HG03439 (cell line): ENCODE measurements around the gene AQP5.
"Not testable (repeated sequence)": the region's sequence is repeated elsewhere in the genome, so short reads cannot be mapped to it uniquely, and the experiment has no call there.

Experiments used
- ATAC-seq: cut with Tn5 transposase; IDR thresholded peaks from one replicate; pipeline ENCODE4 v1.9.1; 2021; ENCODE audit warnings: mild to moderate bottlenecking, moderate library complexity; ENCODE audit not compliant: unreplicated experiment

Gene AQP5

DNA sequence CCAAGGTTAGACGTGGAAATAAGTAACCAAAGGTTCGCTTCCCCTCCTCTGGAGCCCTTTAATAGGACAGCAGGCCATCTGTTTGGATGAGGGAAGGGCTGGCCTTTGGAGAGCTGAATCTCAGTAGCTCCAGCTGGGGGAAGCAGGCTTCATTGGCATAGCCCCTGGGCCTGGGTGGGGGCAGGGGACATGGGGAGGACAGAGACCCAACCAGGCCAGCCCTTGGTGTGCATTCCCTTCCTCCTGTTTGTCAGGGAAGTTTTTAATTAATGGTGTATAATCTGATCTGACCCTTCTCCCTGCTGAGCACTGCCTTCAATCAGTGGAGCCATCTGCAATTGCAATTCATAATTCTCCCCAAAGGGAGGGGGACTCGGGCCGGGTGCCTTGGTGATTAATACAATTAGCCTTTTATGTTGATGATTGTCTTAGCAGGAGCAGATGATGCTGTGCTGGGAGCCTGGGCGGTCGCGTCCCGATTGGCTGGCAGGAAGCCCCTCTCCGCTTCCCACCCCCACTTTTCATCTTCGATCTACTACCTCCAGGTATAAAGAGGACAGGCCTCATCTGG lies 17.4 kb downstream of the AQP5 start:
- ATAC-seq: no peak

DNA sequence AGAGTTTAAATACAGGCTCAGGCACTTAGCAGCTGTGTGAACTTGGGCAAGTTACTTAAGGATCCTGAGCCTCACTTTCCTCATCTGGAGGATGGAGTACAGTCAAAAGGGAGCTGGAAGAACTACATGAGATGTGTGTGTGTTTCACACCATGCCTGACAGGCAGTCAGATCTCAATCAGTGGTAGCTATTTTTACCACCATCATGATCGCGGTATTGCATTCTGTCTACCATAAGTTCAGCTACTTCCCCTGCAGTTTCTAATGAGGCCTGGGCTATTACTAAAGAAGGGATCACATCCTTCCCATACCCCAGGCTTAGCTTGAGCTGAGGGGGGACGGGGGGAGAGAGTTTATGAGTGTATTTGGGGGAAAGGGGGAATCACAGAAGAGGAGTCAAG lies 18.1 kb downstream of the AQP5 start:
- no peak for ATAC-seq

- ATAC-seq: no peak
Observed at GRCh38 chr12:49980501-49981349, 19.1 kb downstream of the AQP5 start.

GRCh38 chr12:49982246-49983087 lies 20.8 kb downstream of the AQP5 start:
- no peak for ATAC-seq

DNA sequence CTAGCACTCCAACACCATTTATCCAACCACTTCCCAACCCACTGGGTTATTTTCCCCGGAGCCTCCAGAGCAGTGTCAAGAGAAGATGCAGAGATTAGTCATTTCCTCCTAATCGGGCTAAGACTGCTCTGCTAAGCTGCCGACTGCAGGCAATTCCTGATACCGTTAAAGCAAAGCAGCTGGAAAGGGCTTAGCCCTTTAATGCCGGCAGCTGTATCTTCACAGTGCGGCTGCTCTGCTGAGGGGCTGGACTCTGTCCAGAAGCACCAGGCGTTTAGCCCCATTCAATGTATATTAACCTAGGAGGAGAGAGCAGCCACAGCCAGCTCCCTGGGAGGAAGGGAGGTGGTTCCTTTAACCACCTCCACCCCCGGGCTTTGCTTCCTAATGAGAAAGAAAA lies 22.2 kb downstream of the AQP5 start:
- ATAC-seq: no peak

DNA sequence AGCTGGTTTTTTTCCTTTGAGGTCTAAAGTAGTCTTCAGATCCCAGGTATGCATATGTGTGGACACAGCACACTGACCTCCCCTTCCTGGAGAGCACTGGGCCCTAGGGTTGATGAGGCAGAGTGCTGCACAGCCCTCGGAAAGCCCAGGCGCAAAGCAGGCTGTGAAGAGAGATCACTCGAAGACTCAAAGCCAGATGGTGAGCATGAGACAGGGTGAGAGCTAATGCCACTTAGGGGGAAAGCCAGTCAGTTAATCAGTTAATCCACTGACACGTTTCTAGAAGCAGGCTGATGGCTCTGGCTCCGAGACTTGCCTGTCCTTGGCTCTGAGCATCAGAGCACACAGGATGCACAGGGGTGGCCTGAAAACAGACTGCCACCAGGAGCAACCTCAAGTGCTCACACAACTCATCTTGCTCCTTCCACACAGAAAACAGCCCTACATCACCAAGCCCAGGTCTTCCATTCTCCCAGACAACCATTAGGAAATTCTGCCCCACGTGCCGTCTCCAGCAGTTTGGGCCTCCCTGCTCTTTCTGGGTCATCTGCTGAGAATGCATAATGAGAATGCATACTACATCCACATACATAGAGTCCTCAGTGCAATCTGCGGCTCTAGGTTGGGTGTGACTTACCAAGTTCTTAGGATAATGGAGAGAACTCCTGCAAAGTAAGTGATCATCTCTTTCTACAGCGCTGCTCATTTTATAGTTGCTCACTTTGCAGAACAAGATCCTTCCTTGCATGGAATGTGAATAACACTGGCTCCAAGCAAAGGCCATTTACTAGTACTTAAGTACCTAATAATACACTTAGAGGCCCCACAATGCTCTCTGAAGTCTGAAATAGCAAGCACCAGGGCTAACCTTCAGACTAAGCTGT lies 23.0 kb downstream of the AQP5 start:
- no peak for ATAC-seq

GRCh38 chr12:49985981-49986380 lies 24.3 kb downstream of the AQP5 start:
- ATAC-seq: no peak

DNA sequence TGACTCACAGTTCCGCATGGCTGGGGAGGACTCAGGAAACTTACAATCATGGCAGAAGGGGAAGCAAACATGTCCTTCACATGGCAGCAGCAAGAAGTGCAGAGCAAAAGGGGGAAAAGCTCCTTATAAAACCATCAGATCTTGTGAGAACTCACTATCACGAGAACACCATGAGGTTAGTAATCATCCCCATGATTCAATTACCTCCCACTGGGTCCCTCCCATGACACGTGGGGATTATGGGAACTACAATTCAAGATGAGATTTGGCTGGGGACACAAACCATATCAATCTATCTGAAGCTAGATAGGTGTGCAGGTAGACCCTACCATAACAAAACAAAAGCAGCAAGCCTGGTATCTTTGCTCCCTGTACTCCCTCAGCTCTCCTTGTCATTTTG lies 24.8 kb downstream of the AQP5 start:
- ATAC-seq: not testable (repeated sequence)

- ATAC-seq: no peak
Observed at GRCh38 chr12:49987625-49988303, 26.1 kb downstream of the AQP5 start.

DNA sequence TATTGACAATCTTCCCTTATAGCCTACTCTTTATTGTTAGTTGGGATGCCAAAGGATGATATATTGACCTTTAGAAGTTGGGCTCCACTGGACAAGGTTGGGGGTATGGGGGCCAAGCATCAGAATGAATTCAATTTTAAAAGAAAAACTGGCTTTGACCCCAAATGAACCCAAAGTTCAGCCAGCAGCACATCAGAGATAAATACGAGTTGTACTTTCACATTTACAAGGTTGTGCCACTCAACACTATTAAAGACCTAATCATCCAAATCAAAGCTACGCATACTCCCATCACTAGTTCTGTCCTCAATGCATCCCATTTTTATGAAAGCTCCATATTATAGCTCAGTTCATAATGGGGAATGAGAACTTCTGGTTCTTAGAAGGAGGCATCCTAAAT lies 27.7 kb downstream of the AQP5 start:
- not testable (repeated sequence) for ATAC-seq

DNA sequence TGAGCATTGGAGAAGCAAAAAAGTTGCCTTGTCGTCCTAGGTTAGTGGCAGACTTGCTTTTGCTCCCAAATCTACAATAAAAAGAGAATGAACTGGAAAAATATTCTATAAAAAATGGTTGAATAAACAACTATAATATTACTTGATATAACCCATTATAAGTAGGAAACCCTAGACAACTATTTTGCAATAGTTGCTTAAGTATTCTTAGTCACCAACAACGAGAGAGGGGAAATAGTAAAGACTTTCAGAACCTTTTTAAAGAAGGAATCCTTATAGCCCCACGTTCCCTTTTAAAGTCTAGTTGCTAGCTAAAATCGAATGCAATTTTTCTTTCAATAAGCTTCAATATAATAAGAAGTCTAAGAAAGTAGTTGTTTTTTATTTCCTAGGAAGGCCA lies 28.6 kb downstream of the AQP5 start:
- ATAC-seq: no peak

DNA sequence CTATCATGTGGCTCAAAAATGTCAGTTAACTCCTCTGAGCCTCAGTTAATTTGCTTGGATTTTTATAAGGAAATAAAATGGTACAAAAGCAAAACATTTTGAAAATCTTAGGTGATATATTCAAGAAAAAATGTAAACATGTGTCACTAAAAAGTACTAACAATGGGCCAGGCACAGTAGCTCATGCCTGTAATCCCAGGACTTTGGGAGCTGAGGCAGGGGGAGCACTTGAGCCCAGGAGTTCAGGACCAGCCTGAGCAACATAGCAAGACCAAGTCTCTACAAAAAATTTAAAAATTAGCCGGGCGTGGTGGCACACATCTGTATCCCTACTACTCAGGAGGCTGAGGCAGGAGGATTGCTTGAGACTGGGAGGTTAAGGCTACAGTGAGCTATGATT lies 36.8 kb downstream of the AQP5 start:
- no peak for ATAC-seq

- ATAC-seq: no peak
Observed at GRCh38 chr12:50003595-50003994, 41.9 kb downstream of the AQP5 start.

DNA sequence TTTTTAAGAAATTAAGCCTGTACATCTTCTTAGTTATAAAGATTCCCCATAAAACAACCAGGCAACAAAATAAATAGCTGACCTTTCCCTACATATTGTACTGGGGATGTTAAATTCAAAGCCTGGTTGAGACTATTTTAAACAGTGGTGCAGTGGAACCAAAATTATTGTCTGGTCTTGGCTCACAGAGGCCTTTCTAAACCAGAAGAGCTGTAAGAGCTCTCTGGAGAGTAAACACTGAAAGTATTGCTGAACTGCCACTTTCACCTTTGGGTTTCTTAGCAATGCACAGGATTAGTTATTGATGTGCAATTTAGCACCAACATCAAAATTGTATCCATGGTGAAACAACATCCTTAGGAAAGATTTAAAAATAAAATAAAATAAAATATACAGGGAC lies 43.0 kb downstream of the AQP5 start:
- ATAC-seq: no peak

- no peak for ATAC-seq
Observed at GRCh38 chr12:50005175-50005574, 43.5 kb downstream of the AQP5 start.

DNA sequence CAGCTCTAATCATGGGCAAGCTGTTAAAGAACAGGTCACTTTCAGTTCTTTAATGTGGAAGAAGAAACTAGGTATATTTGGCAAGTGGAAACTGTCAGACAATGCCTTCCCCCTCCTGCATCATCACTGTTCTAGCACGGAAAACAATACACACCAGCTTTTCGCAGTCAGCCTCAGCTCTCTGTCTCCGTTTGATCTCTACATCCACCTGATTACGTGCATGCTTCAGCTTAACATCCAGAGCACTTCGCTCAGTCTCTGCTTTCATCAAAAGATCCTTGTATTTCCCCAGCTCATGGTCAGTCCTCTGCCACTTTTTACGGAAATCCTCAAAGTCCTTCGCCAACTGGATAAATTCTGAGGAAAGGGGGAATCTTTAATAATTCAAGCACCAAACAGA lies 44.6 kb downstream of the AQP5 start:
- no peak for ATAC-seq

GRCh38 chr12:50006754-50007442 lies 45.2 kb downstream of the AQP5 start:
- no peak for ATAC-seq

GRCh38 chr12:50013361-50014147 lies 51.9 kb downstream of the AQP5 start:
- no peak for ATAC-seq

DNA sequence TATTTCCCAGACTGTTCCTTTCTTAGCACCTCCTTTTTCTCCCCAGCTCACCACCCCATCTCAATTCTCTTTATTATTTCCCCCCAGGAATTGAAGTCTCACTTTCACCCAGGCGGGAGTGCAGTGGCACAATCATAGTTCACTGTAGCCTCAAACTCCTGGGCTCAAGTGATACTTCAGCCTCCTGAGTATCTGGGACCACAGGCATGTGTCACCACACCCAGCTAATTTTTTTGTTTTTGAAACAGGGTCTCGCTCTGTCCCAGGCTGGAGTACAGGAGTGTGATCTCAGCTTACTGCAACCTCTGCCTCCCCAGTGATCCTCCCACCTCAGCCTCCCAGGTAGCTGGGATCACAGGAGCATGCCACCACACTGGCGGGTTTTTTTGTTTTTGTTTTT lies 52.7 kb downstream of the AQP5 start:
- ATAC-seq: no peak
